H1 (cell line): ENCODE data around the gene KCNH6. TPM values are rescaled to one million over a fixed set of nuclear protein-coding genes. Genes with fewer than 3 reads are reported as not detected.

ENCODE experiments used
- CTCF ChIA-PET: fragments of 300-600 bp; sonication (Branson Sonifier 250); formaldehyde crosslinking; loops from one replicate; lab custom pipeline; 2021; ENCODE audit not compliant: partially characterized antibody; lab: Charles Lee
- POLR2A ChIA-PET: fragments of 300-600 bp; sonication (Branson Sonifier 250); formaldehyde crosslinking; loops from one replicate; lab custom pipeline; 2021; ENCODE audit warnings: inconsistent platforms; ENCODE audit not compliant: partially characterized antibody; lab: Charles Lee
- DNase-seq, 2 experiments: peaks; one replicate each; pipeline versions ENCODE4 v3.0.0 to v3.0.0-alpha.2; 2010 to 2022; ENCODE audit warnings: low spot score in 2 of 2, low read depth in 1 of 2, mixed read lengths in 1 of 2
- FAIRE-seq: peaks from 2 replicates; lab custom pipeline; 2011; peaks lifted over from hg19 to GRCh38; lab: Jason Lieb, UNC
- H2AFZ ChIP-seq: 2 replicates; pipeline ENCODE4 v1.8.1; 2012; ENCODE audit warnings: low read length, inconsistent platforms
- H2AK5ac ChIP-seq: 2 replicates; pipeline ENCODE4 v1.6.1; 2013; ENCODE audit warnings: low read depth, low read length
- H2BK120ac ChIP-seq: replicated peaks from 2 replicates; pipeline ENCODE3; 2013; ENCODE audit warnings: low read depth, low read length, inconsistent platforms
- H2BK12ac ChIP-seq: 2 replicates; pipeline ENCODE4 v1.6.1; 2013; ENCODE audit warnings: low read depth, low read length
- H2BK15ac ChIP-seq: 2 replicates; pipeline ENCODE4 v1.6.1; 2013; ENCODE audit warnings: low read length
- H2BK20ac ChIP-seq: 2 replicates; pipeline ENCODE4 v1.6.1; 2013; ENCODE audit warnings: low read length
- H2BK5ac ChIP-seq: 2 replicates; pipeline ENCODE4 v1.6.1; 2013; ENCODE audit warnings: low read depth, low read length
- H3K14ac ChIP-seq: 2 replicates; pipeline ENCODE4 v1.6.1; 2013; ENCODE audit warnings: inconsistent platforms; ENCODE audit not compliant: insufficient read length
- H3K18ac ChIP-seq: 2 replicates; pipeline ENCODE4 v1.6.1; 2013; ENCODE audit warnings: low read length; ENCODE audit errors: extremely low read depth
- H3K23ac ChIP-seq: 2 replicates; pipeline ENCODE4 v1.6.1; 2013; ENCODE audit warnings: inconsistent platforms; ENCODE audit not compliant: insufficient read length
- H3K23me2 ChIP-seq: 2 replicates; pipeline ENCODE4 v1.6.1; 2013; ENCODE audit warnings: low read depth, low read length
- H3K27ac ChIP-seq: 2 replicates; pipeline ENCODE4 v1.6.1; 2011; ENCODE audit warnings: low read depth, low read length, inconsistent platforms
- H3K27me3 ChIP-seq, 4 experiments: replicated peaks in 1 of 4; 1 replicate in 1 of 4; 2 replicates in 3 of 4; pipeline versions ENCODE4 v1.6.1 to v1.8.1; 2011 to 2013; ENCODE audit warnings: low read length in 3 of 4, mild to moderate bottlenecking in 3 of 4, inconsistent platforms in 2 of 4, mixed read lengths in 2 of 4, moderate library complexity in 1 of 4; ENCODE audit not compliant: control insufficient read depth in 3 of 4, insufficient read depth in 3 of 4; ENCODE audit errors: extremely low read depth in 1 of 4
- H3K36me3 ChIP-seq, 4 experiments: 2 replicates each; pipeline versions ENCODE4 v1.6.1 to v1.8.1; 2011 to 2013; ENCODE audit warnings: mild to moderate bottlenecking in 4 of 4, low read length in 3 of 4, moderate library complexity in 2 of 4, control low read depth in 1 of 4, inconsistent platforms in 1 of 4; ENCODE audit not compliant: insufficient read depth in 4 of 4, control insufficient read depth in 2 of 4
- H3K4ac ChIP-seq: replicated peaks from 2 replicates; pipeline ENCODE3; 2013; ENCODE audit warnings: low read length, low read depth, mixed read lengths, inconsistent platforms; ENCODE audit not compliant: insufficient read length
- H3K4me1 ChIP-seq, 4 experiments: replicated peaks in 1 of 4; 1 replicate in 1 of 4; 2 replicates in 3 of 4; pipeline versions ENCODE4 v1.6.1 to v1.8.1; 2011 to 2013; ENCODE audit warnings: low read length in 3 of 4, inconsistent platforms in 2 of 4, mixed read lengths in 1 of 4; ENCODE audit not compliant: insufficient read depth in 4 of 4, control insufficient read depth in 3 of 4
- H3K4me2 ChIP-seq, 2 experiments: 2 replicates each; pipeline versions ENCODE4 v1.6.1 to v1.8.1; 2011 to 2013; ENCODE audit warnings: low read depth in 2 of 2, low read length in 2 of 2, control low read depth in 1 of 2, inconsistent platforms in 1 of 2, mild to moderate bottlenecking in 1 of 2; ENCODE audit not compliant: insufficient read depth in 1 of 2
- H3K4me3 ChIP-seq, 4 experiments: fragments of 200-600, 300-600 bp in 1 of 4; sonication (generic), shearing (Covaris generic), sonication (Bioruptor Twin) in 1 of 4; 2 replicates each; pipeline versions ENCODE4 v1.5.1 to v1.8.1; 2011 to 2016; ENCODE audit warnings: low read length in 4 of 4, low read depth in 3 of 4, control low read depth in 2 of 4, inconsistent platforms in 2 of 4, mild to moderate bottlenecking in 2 of 4, mixed read lengths in 1 of 4, moderate library complexity in 1 of 4; ENCODE audit not compliant: insufficient read depth in 2 of 4; ENCODE audit errors: extremely low read depth in 1 of 4
- H3K56ac ChIP-seq: replicated peaks from 2 replicates; pipeline ENCODE3; 2013; ENCODE audit warnings: low read depth, mild to moderate bottlenecking, mixed read lengths, low read length, inconsistent platforms; ENCODE audit not compliant: insufficient read length
- H3K79me1 ChIP-seq: 2 replicates; pipeline ENCODE4 v1.6.1; 2013; ENCODE audit warnings: low read depth, low read length, control low read depth
- H3K79me2 ChIP-seq, 2 experiments: 2 replicates each; pipeline versions ENCODE4 v1.6.1 to v1.8.1; 2012 to 2013; ENCODE audit warnings: low read length in 2 of 2, mild to moderate bottlenecking in 2 of 2, inconsistent platforms in 1 of 2; ENCODE audit not compliant: insufficient read depth in 2 of 2, control insufficient read depth in 1 of 2
- H3K9ac ChIP-seq, 4 experiments: replicated peaks in 1 of 4; 1 replicate in 1 of 4; 2 replicates in 3 of 4; pipeline versions ENCODE4 v1.6.1 to v1.8.1; 2011 to 2013; ENCODE audit warnings: low read depth in 3 of 4, low read length in 3 of 4, control low read depth in 2 of 4, mild to moderate bottlenecking in 2 of 4, moderate library complexity in 2 of 4, inconsistent platforms in 1 of 4; ENCODE audit errors: extremely low read depth in 1 of 4
- H3K9me3 ChIP-seq, 2 experiments: 2 replicates each; pipeline versions ENCODE4 v1.6.1 to v1.8.1; 2012 to 2013; ENCODE audit warnings: mild to moderate bottlenecking in 2 of 2, moderate library complexity in 2 of 2, control low read depth in 1 of 2, inconsistent platforms in 1 of 2, low read depth in 1 of 2, low read length in 1 of 2, mixed read lengths in 1 of 2; ENCODE audit not compliant: insufficient read depth in 2 of 2
- H4K20me1 ChIP-seq, 2 experiments: replicated peaks in 1 of 2; 2 replicates each; pipeline versions ENCODE3 to v1.8.1; 2011 to 2013; ENCODE audit warnings: inconsistent platforms in 2 of 2, low read length in 2 of 2, mild to moderate bottlenecking in 1 of 2; ENCODE audit not compliant: insufficient read depth in 2 of 2, control insufficient read depth in 1 of 2
- H4K5ac ChIP-seq: 2 replicates; pipeline ENCODE4 v1.6.1; 2013; ENCODE audit warnings: low read length, low read depth, mixed read lengths, inconsistent platforms; ENCODE audit not compliant: insufficient read length
- H4K8ac ChIP-seq: 2 replicates; pipeline ENCODE4 v1.8.0; 2013; ENCODE audit warnings: mild to moderate bottlenecking, moderate library complexity, low read length, inconsistent platforms; ENCODE audit not compliant: insufficient read depth; ENCODE audit errors: extremely low read depth
- H4K91ac ChIP-seq: replicated peaks from 2 replicates; pipeline ENCODE3; 2013; ENCODE audit warnings: low read length, mixed read lengths, inconsistent platforms; ENCODE audit not compliant: insufficient read length
- CTBP2 ChIP-seq: IDR thresholded peaks from 2 replicates; pipeline ENCODE4 v1.7.0; 2011; ENCODE audit warnings: borderline replicate concordance, mild to moderate bottlenecking, moderate library complexity, mixed read lengths, low read length; ENCODE audit not compliant: insufficient read depth, insufficient read length
- GTF2F1 ChIP-seq: IDR thresholded peaks from 2 replicates; pipeline ENCODE4 v1.6.1; 2012; ENCODE audit warnings: low read depth, low read length, improper control_type of control experiment, borderline replicate concordance
- HDAC2 ChIP-seq, 2 experiments: fragments of 300-600 bp in 1 of 2; sonication (generic) in 1 of 2; IDR thresholded peaks; 2 replicates each; pipeline ENCODE4 v1.6.1; 2011 to 2012; ENCODE audit warnings: low read depth in 2 of 2, low read length in 2 of 2, mild to moderate bottlenecking in 2 of 2, moderate library complexity in 2 of 2, borderline replicate concordance in 1 of 2, inconsistent platforms in 1 of 2
- KDM1A ChIP-seq: fragments of 200-600, 300-600 bp; sonication (generic); IDR thresholded peaks from 2 replicates; pipeline ENCODE4 v1.7.1; 2016; ENCODE audit warnings: mild to moderate bottlenecking, low read length, borderline replicate concordance
- KDM4A ChIP-seq: IDR thresholded peaks from one replicate; pipeline ENCODE4 v1.7.1; 2012; ENCODE audit warnings: low read depth, mild to moderate bottlenecking, moderate library complexity, low read length, inconsistent platforms; ENCODE audit not compliant: severe bottlenecking
- MAFK ChIP-seq: IDR thresholded peaks from 2 replicates; pipeline ENCODE4 v1.6.1; 2012; ENCODE audit warnings: low read depth, mild to moderate bottlenecking, improper control_type of control experiment, low read length
- POLR2AphosphoS5 ChIP-seq: IDR thresholded peaks from 2 replicates; pipeline ENCODE4 v1.6.1; 2011; ENCODE audit warnings: low read depth, low read length
- RAD21 ChIP-seq, 2 experiments: IDR thresholded peaks in 1 of 2; conservative IDR thresholded peaks in 1 of 2; 2 replicates each; pipeline ENCODE4 v1.6.1; 2011; ENCODE audit warnings: low read depth in 2 of 2, low read length in 2 of 2, improper control_type of control experiment in 1 of 2, inconsistent platforms in 1 of 2, mild to moderate bottlenecking in 1 of 2, moderate library complexity in 1 of 2
- SIRT6 ChIP-seq: IDR thresholded peaks from one replicate; pipeline ENCODE4 v1.7.1; 2012; ENCODE audit warnings: low read length, inconsistent platforms
- SRF ChIP-seq: IDR thresholded peaks from 2 replicates; pipeline ENCODE4 v1.6.1; 2011; ENCODE audit warnings: mild to moderate bottlenecking, low read depth, low read length, moderate library complexity
- WGBS, 2 experiments: shearing (Covaris generic) in 1 of 2; methylation state at CpG; one replicate each; pipeline versions ENCODE4 v1.1.6 to v1.1.7; 2013 to 2015; ENCODE audit warnings: low lambda C conversion rate in 2 of 2, mixed read lengths in 2 of 2, inconsistent platforms in 1 of 2, low coverage in 1 of 2, missing lambda C conversion rate in 1 of 2; ENCODE audit not compliant: insufficient replicate concordance in 2 of 2, insufficient coverage in 1 of 2, insufficient read length in 1 of 2; ENCODE audit errors: extremely low coverage in 1 of 2, missing lambda C conversion rate in 1 of 2; 5-methylcytosine and 5-hydroxymethylcytosine counted together
- polyA plus RNA-seq, 7 experiments: library from polyadenylated mRNA; depleted of rRNA in 3 of 7; stranded (reverse) in 5 of 7; unstranded in 2 of 7; fragments of >200 nt in 5 of 7; fragments of 200-250 nt in 2 of 7; gene quantifications; 1 replicate in 5 of 7; 2 replicates in 1 of 7; 4 replicates in 1 of 7; pipeline versions ENCODE4 v1.2.1 to v1.2.3, GENCODE V29; 2011 to 2013; ENCODE audit warnings: missing spikeins in 2 of 7, mixed read lengths in 2 of 7
- total RNA-seq: library from RNA; stranded (reverse); fragmentation: NEBNext Ultra II Directional; extraction: Animal tissue kit (Norgen Biotek cat#: 25700); gene quantifications from 2 replicates; pipeline ENCODE4 v1.2.1, GENCODE V29; 2021

Gene KCNH6
- total and polyA plus RNA-seq, 2 of the 8 experiments (the other 6 are each of a cell fraction or from before 2014, with no cell fraction given), result 1.8 to 3.6 TPM

- Histone ChIP-seq H3K56ac (no peak overlapping the region), H3K9ac (no peak overlapping the region), H2AFZ (no peak overlapping the region), H3K27me3 (peaks cover 0 to 11% (median 6%) of the 10 kb centered on the region in 4 experiments; a peak in 5 of 7 replicates), H4K20me1 (no peaks in the 10 kb centered on the region), H3K4ac (no peak overlapping the region), H3K79me1 (no peaks in the 10 kb centered on the region), H2BK120ac (no peak overlapping the region), H2BK5ac (no peak overlapping the region), H3K4me2 (no peak overlapping the region), H3K4me1 (peaks cover 0 to 12% (median 3%) of the 10 kb centered on the region in 4 experiments; a peak in 5 of 7 replicates), H3K23me2 (peaks cover 7% of the 10 kb centered on the region; the same call in 1 of the 2 replicates), H3K27ac (no peak overlapping the region), H3K18ac (peak overlapping the region; percentile 19; the same call in 1 of the 2 replicates), H3K4me3 (no peak overlapping the region), H3K36me3 (no peaks in the 10 kb centered on the region), H4K5ac (no peak overlapping the region), H4K91ac (no peak overlapping the region), H3K79me2 (no peaks in the 10 kb centered on the region), H2BK20ac (no peak overlapping the region), H4K8ac (no peak overlapping the region), H3K9me3 (no peaks in the 10 kb centered on the region), H2BK12ac (no peak overlapping the region), H3K23ac (no peak overlapping the region), H2BK15ac (no peak overlapping the region), H3K14ac (no peak overlapping the region), H2AK5ac (no peak overlapping the region)
- FAIRE-seq, result no peak
- POLR2A ChIA-PET, result no interaction called here
- TF ChIP-seq POLR2AphosphoS5 (no peak), GTF2F1 (no peak), SIRT6 (no peak), SRF (no peak), MAFK (no peak), KDM1A (no peak), RAD21 (IDR thresholded peaks at IDR 0.05 in 1 of 2, conservative IDR thresholded peaks at IDR 0.05 in 1 of 2; ENCODE audit: low read depth in 2 of 2, low read length in 2 of 2) (no peak), CTBP2 (no peak), KDM4A (no peak), HDAC2 (IDR thresholded peaks at IDR 0.05; ENCODE audit: borderline replicate concordance in 1 of 2, low read depth in 2 of 2, low read length in 2 of 2) (no peak)
- CTCF ChIA-PET, result interaction anchor here (0.9 kb wide), 1 partner anchor 108 kb away, joined by 3 read pairs; no protein-coding TSS in a partner anchor
- 98% methylated on average over 19 of the region's 20 CpGs; no CpG with 5 or more reads in 1 of the 2 experiments for WGBS, 2 experiments
- DNase-seq, result no peak
Observed at GRCh38 chr17:63533433-63534077, 10.4 kb downstream of the KCNH6 start.
